NCI-H1930 (cell line): Measurements from ENCODE around the gene NAT10.
"Not testable (repeated sequence)": the region's sequence is repeated elsewhere in the genome, so short reads cannot be mapped to it uniquely, and the experiment has no call there.

Source experiments
- DNase-seq, 2 experiments: peaks; one replicate each; lab custom pipeline; 2025; lab: John Stamatoyannopoulos, UW

NAT10 gene

DNA sequence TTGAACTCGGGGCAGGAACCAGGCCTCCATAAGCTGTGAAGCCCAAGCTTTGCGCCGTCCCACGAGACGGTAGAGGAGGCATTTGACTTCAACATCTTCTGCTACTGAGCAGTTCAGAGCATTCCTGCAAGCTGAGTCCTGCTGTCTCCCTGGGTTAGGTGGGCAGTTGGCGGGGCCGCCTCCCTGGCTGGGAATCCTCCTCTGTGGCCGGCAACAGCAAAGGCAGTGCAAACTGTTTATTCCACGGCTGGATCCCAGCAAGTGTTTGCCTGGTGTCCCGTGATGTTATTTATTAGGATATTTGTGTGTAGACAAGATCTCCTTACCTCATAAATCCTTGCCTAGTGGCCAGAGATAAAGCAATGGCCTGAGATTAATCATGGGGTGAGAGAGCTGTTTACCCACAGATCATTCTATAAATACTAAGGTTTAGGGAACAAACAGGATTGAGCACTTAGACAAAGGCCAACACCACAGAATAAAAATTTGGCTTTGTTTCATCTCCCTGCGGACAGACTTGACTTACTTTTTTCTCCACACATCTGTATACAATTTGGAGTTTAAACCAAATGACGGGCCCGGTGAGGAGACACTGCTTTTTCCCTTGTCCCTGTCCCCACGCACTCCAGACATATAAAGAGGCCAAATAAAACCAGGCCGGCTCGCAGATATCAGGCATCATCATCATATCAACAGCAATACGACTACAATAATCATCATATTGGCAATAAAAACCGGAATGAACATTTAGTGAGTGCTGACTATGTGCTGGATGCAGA lies 63.4 kb downstream of the NAT10 start:
- DNase-seq: no peak

DNA sequence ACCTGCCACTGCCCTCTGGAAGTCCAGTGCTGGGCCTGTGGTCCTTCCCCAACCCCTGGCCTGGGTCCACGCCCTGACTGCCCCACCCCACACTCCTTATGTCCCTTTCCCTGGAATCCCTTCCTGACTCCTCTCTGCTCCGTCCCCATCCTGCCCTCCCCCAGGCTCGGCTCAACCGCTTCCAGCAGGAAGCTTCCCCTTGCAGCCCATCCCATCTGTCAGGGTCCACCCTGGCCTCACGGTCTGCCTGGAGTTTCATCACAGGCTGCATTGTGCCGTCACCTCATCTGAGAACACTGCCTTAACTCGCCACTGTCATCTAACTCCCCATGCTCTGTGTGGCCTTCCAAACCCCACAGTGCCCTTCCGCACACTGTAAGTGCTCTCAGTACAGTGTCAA lies 64.3 kb downstream of the NAT10 start:
- no peak for DNase-seq

DNA sequence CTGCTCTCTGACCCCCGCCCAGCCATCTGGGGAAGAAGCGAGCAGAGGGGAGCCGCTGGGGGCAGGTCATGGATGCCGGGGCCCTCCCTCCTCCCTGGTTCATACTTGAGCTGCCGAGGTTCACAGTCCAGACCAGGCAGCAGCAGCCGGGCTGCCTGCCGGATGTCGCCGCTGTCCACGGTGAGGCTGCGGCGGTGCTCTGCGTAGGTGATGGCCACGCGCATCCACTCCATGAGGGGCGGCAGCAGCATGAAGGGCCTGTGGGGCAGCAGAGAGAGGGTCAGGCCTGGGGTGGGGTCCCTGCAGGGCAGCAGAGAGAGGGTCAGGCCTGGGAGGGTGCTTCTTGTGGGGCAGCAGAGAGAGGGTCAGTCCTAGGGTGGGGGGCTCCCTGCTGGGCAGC lies 67.6 kb downstream of the NAT10 start:
- no peak for DNase-seq

DNA sequence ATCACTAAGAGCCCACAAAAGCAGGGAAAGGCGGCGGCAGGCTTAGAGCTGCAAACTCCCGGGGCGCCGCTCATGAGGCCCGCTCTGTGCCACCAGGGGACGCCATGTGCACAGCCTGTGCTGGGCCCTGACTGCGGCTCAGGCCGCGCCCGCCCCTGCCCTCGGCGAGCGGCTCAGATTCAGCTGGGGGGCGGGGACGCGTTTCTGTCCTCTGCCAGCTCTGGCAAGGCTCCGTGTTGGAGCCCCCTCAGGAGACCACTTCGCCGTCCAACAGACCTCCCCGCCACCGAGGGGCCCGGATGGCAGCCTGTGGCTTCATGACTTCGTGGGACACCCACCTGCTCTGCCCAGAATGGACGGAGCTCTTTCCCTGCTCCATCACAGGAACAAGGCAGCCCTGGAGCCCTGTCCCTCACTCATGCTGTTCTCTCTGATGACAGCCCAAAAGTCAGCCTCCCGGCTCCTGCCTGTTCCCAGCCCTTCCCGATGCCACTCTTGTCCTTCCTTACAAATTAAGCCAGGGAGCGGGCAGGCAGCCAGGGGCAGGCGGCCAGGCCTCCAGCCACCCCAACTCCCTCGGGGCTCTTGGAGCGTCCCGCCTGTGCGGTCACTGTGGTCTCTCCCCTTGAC lies 69.1 kb downstream of the NAT10 start:
- DNase-seq: peak; percentile 43 to 70

DNA sequence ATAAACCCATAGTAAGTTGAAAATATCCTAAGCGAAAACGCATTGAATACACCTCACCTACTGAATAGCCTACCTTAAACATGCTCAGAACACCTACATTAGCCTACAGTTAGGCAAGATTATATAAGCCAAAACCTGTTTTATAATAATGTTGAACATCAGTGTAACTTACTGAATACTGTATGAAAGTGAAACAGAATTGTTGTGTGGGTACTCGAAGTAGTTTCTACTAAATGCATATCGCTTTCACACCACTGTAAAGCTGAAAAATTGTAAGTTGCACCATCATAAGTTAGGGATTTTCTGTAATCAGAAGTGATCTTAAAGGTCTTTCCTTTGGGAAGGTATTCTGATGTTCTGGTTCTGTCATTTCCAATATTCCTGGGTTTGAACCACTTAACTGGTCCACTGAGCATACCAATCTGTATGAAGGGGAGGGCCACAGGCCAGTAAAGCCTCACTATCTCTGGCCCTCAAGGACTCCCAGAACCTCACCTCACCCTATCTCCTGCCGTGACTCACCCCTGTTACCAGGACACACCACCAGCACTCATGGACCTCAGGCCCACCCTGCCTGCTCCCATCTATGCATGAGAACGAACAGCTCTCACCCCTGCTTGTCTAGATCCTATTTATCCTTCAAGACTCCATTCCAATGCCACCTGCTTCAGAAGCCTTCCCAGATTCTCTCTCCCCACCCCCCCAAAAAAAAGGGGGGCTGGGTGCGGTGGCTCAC lies 70.0 kb downstream of the NAT10 start:
- DNase-seq: no peak

DNA sequence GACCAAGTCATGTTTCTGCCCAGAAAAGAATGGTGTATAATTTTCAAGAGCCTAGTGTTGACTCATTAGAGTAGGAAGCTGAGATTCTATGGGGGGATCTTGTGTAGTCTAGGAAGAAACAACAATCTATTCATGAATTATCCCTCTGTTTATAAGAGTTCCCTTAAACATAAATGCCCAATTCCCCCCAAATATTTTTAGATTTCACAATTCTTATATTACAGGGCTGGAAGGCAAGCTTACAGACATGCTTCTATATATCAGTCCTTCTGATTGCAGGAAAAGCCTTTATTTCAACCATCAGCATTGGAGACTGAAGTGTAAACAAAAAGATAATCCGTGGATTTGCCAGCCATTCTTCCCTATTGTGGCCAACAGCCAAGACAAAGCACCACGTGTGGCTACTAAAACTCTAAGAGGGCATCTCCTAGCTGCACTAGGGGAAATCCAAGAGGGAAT lies 71.4 kb downstream of the NAT10 start:
- no peak for DNase-seq

DNA sequence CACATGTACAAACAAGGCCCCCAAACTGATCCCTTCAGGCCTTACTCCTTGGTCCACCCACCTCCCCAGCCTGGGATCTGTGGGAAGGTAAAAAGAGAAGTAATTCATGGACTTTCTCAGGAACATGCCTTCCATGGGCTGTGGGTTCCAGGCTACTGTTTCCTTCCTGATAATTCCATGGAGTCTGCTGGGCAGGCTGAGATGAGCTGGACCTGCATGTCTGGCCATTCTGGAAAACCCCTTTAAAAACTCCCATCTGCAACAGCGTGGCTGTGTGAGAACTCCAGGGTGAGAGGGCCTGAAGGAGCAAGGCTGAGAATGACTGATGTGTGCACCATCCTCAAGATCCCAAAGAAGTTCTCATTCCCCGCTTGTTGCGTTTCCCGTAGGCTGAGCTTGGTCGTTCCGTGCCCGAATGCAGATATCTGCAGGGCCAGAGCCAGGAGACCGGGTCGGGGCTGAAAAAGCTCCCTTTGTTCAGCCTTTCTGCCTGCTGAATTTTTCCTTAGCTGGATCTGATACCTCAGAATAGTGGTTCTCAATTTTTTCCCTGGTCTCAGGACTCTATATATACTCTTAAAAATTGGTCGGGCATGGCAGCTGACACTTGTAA lies 72.9 kb downstream of the NAT10 start:
- DNase-seq: no peak

DNA sequence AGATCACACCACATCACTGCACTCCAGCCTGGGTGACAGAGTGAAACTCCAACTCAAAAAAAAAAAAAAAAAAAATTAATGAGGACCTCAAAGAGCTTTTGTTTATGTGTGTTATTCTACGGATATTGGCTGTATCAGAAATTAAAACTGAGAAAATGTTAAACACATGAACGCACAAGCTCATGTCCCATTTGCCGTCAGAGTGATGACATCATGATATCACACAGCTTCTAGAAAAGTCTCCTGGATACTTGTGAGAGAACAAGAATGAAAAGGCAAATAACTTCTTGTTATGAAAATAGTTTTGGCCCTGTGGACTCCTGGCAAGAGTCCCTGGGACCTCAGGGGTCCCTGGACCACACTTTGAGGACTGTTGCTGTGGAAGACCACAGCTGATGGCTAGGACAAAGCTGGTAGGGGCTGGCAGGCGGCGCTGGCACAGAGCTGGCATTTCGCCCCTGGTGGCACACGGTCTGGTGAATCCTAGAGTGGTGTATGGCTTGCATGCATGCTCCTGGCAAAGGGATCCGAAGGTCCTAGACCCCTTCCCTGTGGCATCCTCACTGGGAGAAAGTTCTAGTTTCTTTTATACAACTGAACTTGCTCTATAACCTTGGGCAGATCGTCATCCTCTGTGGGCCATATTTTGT lies 73.7 kb downstream of the NAT10 start:
- DNase-seq: no peak

DNA sequence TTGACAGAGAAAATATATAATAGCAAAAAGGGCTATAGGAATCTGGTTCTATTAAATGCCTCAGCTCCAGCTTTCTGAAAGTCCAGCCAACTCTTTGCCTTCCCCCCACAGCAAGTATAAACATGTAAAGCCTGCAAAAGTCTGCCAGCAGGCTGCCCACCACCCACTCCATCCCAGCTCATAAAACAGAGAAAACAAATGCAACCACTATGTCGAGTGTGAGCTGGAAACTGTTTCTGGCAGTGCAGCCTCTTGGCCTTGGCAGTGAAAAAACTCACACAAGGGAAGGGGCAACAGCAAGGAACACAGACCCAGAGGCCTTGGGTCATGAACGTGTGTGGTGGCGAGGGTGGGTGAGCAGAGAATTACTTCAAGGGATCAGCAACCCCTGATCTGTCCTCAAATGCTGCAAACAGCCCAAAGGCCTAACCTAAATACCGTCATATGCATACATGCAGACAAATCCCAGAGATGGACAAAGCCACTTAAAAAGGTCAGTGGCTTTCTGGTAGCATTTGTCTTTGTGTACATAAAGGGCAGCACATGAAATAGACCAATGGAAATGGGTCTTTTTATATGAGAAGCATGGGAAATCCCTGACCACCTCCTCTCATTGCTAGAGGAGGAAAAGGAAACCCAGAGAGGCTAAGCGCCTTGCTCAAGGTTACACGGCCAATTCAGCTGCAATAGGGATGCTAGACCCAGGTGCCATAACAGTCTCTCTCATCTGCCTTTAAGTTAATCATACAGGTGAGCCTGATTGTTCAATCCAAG lies 74.8 kb downstream of the NAT10 start:
- no peak for DNase-seq

DNA sequence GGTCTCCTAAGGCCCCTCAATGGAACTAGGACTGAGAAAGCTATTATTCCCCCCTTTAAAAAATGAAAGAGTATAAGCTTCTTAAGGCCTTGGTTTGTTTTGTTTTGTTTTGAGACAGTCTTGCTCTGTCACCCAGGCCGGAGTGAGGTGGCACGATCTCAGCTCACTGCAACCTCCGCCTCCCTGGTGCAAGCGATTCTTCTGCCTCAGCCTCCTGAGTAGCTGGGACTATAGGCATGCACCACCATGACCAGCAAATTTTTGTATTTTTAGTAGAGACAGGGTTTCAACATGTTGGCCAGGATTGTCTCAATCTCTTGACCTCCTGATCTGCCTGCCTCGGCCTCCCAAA lies 75.4 kb downstream of the NAT10 start:
- not testable (repeated sequence) for DNase-seq

DNA sequence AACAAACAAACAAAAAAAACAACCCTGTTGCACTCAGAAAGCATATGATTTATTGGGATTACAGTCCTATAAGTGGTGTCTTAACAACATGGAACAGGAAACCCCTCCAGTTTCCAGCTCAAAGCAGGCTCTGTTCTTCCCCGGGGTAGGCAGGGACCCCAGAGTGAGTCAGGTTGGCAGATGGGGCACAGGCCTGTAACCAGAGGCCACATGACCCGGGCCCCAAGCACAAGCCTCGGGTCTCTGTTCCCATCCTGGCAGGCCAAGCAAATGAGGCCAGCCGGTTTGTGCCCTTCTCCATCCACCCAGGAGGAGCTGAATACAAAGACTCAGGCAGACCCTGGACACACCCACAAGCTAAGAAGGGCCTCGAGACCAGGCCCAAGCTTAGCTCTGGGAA lies 75.8 kb downstream of the NAT10 start:
- DNase-seq: no peak

DNA sequence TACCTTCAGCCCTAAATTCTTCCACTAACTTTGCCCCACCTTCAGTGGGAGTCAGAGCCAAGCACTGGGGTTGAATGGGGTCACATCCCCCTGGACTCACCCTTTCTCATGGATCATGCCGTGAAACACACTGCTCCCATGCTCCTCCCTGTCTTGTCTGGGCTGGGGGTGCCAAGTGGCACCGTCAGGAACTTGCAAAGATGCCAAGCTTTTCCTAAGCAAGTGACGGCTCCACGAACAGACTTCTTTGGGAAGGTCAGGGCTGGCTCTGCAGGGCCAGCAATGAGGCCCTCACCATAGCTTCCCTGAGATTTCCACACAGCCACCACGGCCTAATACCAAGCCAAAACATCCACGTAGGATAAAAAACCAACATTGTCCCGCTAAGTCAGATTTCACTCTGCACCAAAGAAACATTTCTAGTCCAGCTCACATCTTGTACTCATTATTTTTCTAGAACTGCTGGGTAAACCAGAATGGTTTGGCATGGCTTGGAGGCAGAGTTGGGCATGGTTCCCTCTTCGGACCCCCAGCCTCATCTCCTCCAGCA lies 76.5 kb downstream of the NAT10 start:
- no peak for DNase-seq

DNA sequence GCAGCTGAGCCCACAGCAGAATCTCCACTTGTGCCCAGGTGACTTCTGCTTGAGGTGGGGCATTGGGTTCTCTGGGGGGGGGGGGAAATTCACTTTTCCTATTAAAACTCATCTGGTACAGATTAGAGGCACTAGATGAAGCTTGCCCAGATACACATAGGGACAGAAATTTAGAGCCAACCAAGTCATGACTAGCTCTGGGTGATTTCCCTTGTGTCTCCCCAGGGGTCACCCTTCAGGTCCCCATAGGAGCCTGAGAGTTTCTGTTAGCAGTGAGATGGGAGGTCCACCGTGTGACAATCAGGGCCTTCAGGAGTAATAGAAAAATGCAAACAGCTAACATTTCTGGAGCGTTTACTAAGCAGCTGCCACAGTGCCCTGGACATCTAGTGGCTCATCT lies 77.0 kb downstream of the NAT10 start:
- DNase-seq: no peak

DNA sequence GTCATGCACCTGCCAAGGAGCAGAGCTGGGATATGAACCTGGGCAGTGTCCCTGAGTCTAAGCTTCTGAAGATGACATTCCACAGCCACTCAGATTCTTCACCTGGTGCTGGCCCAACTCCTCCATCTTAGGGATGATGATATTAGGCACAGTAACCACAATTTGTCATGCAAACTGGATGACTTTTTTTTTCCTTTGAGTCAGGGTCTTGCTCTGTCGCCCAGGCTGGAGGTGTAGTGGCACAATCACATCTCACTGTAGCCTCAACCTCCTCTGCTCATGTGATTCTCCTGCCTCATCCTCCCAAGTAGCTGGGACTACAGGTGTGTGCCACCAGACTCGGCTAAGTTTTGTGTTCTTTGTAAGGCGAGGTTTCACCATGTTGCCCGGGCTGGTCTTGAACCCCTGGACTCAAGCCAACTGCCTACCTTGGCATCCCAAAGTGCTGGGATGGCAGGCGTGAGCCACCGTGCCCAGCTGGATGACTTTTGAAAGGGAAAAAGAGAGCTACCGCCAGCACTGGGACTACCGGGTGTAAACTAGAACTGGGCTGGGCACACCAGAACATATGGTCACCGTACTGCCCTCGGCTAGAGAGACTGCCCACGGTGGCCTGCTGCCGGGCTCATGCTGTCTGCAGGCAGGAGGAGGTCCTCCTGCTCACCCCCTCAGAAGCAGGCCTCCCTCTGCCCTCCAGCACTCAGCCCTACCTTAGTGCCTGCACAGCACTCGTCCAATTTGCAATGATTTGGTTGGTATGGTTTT lies 77.7 kb downstream of the NAT10 start:
- no peak for DNase-seq

DNA sequence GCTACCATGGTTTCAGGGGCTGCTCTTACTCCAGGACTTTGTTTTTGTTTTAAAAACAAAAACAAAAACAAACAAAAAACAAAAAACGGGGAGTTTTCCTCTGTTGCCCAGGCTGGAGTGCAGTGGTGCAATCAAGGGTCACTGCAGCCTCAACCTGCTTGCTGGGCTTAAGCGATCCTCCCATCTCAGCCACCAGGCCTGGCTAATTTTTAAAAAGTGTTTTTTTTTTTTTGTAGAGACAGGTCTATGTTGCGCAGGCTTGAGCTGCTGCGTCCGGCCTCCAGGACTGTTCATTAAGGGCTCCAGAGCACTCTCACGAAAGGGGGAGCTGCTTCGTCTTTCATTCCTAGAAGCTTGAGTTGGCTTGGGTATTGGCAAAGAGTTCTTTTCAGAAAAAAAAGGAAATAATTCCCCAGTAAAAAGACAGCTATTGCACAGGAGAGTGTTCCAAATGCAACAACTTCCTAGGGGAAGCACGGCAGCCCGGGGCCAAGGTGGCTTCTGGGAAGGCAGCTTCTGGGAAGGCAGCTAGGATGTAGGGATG lies 78.5 kb downstream of the NAT10 start:
- DNase-seq: no peak

DNA sequence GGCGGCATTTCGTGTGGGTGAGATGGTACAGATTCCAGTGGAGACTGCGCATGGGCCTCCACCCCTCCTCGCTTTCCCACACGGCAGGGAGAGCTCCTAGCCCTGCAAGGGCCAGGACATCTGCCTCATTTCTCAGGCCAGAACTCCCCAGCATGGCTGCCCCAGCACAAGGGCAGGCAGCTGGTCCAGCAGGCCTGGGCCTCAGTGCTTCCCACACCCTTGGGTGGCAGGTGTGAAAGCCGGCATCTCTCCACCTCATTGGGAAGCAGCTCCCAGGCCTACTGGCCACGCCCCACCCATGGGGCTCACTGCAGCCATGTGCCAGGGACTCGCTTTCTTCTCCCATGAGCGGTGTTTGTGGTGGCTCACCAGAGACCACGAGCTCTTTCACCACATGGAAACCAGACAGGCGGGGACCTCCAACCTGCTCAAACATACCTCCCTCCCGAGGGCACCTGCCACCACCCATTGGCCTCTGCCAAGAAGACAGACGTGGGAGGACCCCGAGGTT lies 79.1 kb downstream of the NAT10 start:
- no peak for DNase-seq

DNA sequence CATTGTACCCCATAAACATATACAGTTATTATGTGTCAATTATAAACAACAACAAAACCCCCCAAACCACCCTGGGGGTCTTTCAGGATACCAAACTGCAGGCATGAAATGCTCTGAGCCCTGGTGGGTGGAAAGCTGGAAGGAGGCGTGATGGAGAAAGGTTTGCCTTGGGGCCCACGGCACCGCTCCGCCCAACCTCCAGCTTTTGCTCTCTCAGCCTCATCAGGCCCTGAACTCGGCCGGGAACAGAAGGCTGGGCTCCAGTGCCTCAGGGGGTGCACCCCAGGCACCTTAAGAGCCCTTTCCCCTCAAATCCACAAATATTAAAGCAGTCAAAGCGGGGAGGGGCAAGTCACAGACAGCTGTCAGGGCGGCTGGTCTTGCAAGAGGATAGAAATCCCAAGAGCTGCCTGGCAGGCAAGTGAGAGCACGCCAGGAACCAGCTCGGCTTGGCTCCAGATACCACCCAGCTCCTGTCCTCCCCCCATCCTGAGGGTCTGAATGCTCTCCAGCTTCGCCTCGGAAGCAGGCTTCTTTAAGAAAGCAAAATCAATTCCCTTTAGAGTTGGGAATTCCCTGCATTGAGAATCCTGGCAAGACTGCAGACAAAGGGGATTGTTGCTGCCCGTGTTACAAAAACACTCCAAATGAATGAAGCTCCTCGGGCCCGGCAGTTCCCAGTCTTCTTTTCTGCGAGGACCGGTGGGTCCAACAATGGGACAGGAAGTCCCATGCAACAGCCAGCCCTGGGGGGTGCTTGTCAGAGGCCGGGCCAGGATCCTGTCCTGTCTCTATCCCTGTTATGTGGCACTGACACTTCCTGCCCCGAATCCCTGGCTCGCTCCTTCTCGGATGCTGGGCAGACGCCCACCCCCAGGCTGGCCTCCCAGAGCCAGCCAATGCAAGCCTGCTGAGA lies 80.8 kb downstream of the NAT10 start:
- no peak for DNase-seq

DNA sequence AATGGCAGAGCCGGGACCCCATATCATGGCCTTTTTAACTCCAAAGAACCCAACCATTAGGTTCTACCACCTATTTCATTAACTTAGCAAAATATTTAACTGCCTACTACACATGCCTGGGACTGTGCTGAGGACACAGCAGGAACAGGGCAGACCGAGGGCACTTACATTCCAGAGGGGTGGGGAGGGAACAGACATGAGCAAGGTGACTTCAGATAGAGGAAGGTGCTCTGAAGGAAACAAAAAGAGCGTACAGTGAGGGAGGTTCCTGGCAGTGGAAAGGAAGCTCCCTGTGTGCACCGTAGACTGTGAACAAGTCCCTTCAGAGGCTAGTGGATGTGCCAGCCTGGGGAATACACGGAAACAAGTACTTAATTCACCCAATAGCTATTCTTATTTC lies 82.8 kb downstream of the NAT10 start:
- DNase-seq: no peak

DNA sequence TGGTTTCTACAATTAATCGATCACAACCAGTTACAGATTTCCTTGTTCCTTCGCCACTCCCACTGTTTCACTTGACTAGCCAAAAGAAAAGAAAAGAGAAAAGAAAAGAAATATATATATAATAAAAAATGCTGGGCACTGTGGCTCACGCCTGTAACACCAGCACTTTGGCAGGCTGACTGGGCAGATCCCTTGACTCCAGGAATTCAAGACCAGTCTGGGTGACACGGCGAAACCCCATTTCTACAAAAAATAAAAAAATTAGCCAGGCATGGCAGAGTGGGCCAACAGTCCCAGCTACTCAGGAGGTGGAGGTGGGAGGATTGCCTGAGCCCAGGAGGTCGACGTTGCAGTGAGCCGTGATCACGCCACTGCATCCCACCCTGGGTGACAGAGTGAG lies 83.8 kb downstream of the NAT10 start:
- no peak for DNase-seq
